OCI-LY3 (cell line): ENCODE results near the gene CPXM2.

Experiments
- EZH2phosphoT487 ChIP-seq: fragments of 200-600 bp; shearing (Covaris generic); IDR thresholded peaks from 2 replicates; pipeline ENCODE4 v1.6.1; 2018; ENCODE audit warnings: antibody characterized with exemption, mixed run types, low read depth
- TF ChIP-seq, protein P1 (sequence below): fragments of 200-600, 300-600 bp; sonication (generic); IDR thresholded peaks from 2 replicates; pipeline ENCODE4 v1.5.1; 2014; ENCODE audit warnings: antibody characterized with exemption, low read length, low read depth

DNA sequence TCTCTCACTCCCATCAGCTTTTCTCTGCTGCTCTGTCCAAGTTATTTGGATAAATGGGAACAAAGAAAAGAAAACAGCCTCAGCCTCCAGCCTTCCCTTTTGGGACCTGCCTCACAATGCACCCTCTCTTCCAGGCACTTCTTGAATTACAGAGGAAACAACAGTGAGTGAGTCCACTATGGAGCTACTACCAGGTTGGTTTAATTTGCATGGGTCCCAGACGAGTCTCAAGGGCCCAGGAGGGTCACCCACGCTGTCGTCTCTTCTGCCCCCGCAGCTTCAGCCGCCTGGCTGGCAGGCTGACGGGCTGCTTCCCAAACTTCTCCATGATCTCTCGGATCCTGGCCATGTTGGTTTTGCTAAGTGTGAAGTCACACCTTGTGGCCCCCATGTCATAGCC, 145.1 kb downstream of the CPXM2 start:
- TF ChIP-seq, protein P1, sequence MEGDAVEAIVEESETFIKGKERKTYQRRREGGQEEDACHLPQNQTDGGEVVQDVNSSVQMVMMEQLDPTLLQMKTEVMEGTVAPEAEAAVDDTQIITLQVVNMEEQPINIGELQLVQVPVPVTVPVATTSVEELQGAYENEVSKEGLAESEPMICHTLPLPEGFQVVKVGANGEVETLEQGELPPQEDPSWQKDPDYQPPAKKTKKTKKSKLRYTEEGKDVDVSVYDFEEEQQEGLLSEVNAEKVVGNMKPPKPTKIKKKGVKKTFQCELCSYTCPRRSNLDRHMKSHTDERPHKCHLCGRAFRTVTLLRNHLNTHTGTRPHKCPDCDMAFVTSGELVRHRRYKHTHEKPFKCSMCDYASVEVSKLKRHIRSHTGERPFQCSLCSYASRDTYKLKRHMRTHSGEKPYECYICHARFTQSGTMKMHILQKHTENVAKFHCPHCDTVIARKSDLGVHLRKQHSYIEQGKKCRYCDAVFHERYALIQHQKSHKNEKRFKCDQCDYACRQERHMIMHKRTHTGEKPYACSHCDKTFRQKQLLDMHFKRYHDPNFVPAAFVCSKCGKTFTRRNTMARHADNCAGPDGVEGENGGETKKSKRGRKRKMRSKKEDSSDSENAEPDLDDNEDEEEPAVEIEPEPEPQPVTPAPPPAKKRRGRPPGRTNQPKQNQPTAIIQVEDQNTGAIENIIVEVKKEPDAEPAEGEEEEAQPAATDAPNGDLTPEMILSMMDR: no peak
- no peak for TF ChIP-seq EZH2phosphoT487
